Common myeloid progenitor, CD34-positive (primary cell): ENCODE measurements around the gene TTLL4.
"Not testable (repeated sequence)": the region's sequence is repeated elsewhere in the genome, so short reads cannot be mapped to it uniquely, and the experiment has no call there.

Source experiments
- CTCF ChIA-PET: fragments of 350-600 bp; sonication (Branson Sonifier 250); formaldehyde crosslinking; loops from one replicate; lab custom pipeline; 2021; ENCODE audit warnings: antibody characterized with exemption; lab: Charles Lee
- POLR2A ChIA-PET: fragments of 350-600 bp; sonication (Branson Sonifier 250); formaldehyde crosslinking; loops from one replicate; lab custom pipeline; 2021; ENCODE audit warnings: antibody characterized with exemption; lab: Charles Lee
- DNase-seq, 3 donors: peaks; one replicate each; pipeline versions ENCODE4 v3.0.0 to v3.0.0-alpha.2; 2013
- H3K27ac ChIP-seq, 2 experiments: 1 replicate in 1 of 2; 2 replicates in 1 of 2; pipeline ENCODE4 v1.7.0; 2013; ENCODE audit warnings: inconsistent platforms in 2 of 2, low read length in 2 of 2, mild to moderate bottlenecking in 2 of 2, low read depth in 1 of 2, moderate library complexity in 1 of 2; ENCODE audit not compliant: severe bottlenecking in 2 of 2, insufficient read depth in 1 of 2, poor library complexity in 1 of 2
- H3K27me3 ChIP-seq, 5 experiments: replicated peaks in 2 of 5; 1 replicate in 3 of 5; 2 replicates in 2 of 5; pipeline versions ENCODE4 v1.6.1 to v1.7.0; 2013; ENCODE audit warnings: low read length in 4 of 5, mild to moderate bottlenecking in 2 of 5, moderate library complexity in 2 of 5, inconsistent platforms in 1 of 5; ENCODE audit not compliant: insufficient read depth in 5 of 5, control insufficient read depth in 4 of 5
- H3K36me3 ChIP-seq, 4 experiments: 1 replicate in 2 of 4; 2 replicates in 2 of 4; pipeline versions ENCODE4 v1.6.1 to v1.7.0; 2013; ENCODE audit warnings: low read length in 3 of 4, control low read depth in 1 of 4, mild to moderate bottlenecking in 1 of 4; ENCODE audit not compliant: control insufficient read depth in 4 of 4, insufficient read depth in 4 of 4
- H3K4me1 ChIP-seq, 4 experiments: 1 replicate in 3 of 4; 2 replicates in 1 of 4; pipeline versions ENCODE4 v1.6.1 to v1.7.1; 2013; ENCODE audit warnings: low read length in 3 of 4, mild to moderate bottlenecking in 3 of 4, control low read depth in 1 of 4, inconsistent platforms in 1 of 4, moderate library complexity in 1 of 4; ENCODE audit not compliant: control insufficient read depth in 4 of 4, insufficient read depth in 4 of 4; ENCODE audit errors: control extremely low read depth in 1 of 4
- H3K4me3 ChIP-seq, 7 experiments: 1 replicate in 4 of 7; 2 replicates in 3 of 7; pipeline versions ENCODE4 v1.5.1 to v1.7.0; 2013; ENCODE audit warnings: mild to moderate bottlenecking in 7 of 7, low read length in 6 of 7, moderate library complexity in 6 of 7, inconsistent platforms in 2 of 7, low read depth in 2 of 7, control low read depth in 1 of 7; ENCODE audit not compliant: insufficient read depth in 4 of 7, control insufficient read depth in 1 of 7; ENCODE audit errors: extremely low read depth in 1 of 7
- H3K9me3 ChIP-seq, 5 experiments: 1 replicate in 4 of 5; 2 replicates in 1 of 5; pipeline versions ENCODE4 v1.6.1 to v1.7.1; 2013; ENCODE audit warnings: low read length in 4 of 5, mild to moderate bottlenecking in 2 of 5, inconsistent platforms in 1 of 5, low read depth in 1 of 5, moderate library complexity in 1 of 5; ENCODE audit not compliant: control insufficient read depth in 4 of 5, insufficient read depth in 2 of 5; ENCODE audit errors: control extremely low read depth in 1 of 5
- WGBS: methylation state at CpG from one replicate; pipeline ENCODE4 v1.1.5; 2013; ENCODE audit not compliant: insufficient coverage; 5-methylcytosine and 5-hydroxymethylcytosine counted together

The TTLL4 gene

DNA sequence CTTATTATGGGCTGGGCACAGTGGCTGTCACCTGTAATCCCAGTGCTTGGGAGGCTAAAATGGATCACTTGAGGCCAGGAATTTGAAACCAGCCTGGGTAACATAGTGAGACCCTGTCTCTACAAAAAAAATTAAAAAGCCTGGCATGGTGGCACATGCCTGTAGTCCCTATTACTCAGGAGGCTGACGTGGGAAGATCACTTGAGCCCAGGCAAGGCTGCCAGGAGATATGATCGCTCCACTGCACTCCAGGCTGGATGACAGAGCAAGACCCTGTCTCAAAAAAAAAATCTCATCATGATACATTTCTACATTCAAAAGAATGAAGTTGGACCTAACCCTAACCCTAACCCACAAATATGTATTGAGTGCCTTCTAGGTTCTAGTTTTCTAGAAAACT lies 51.2 kb downstream of the TTLL4 start:
- Histone ChIP-seq H3K27ac (no peak overlapping the region), H3K9me3 (no peaks in the 10 kb centered on the region), H3K36me3 (peaks cover 0 to 4% (median 2%) of the 10 kb centered on the region in 4 experiments), H3K27me3 (no peaks in the 10 kb centered on the region), H3K4me3 (no peak overlapping the region), H3K4me1 (no peaks in the 10 kb centered on the region)
- 100% methylated on average over 1 of the region's 2 CpGs for WGBS
- DNase-seq, result no peak
- CTCF ChIA-PET, result no interaction called here
- POLR2A ChIA-PET, result interaction anchor here (0.7 kb wide), 1 partner anchor 12 kb away, joined by 6 read pairs; no protein-coding TSS in a partner anchor

DNA sequence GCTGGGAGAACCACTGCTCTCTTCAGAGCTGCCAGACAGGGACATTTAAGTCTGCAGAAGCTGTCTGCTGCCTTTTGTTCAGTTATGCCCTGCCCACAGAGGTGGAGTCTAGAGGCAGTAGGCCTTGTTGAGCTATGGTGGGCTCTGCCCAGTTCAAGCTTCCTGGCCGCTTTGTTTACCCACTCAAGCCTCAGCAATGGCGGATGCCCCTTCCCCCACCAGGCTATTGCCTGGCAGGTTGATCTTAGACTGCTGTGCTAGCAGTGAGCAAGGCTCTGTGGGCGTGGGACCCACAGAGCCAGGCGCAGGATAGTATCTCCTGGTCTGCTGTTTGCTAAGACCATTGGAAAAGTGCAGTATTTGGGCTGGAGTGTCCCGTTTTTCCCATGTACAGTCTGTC lies 62.1 kb downstream of the TTLL4 start:
- H3K9me3 ChIP-seq, result peaks cover 0 to 18% (median 5%) of the 10 kb centered on the region in 5 experiments
- H3K36me3 ChIP-seq, POLR2A ChIA-PET, H3K27me3 ChIP-seq, H3K4me1 ChIP-seq, DNase-seq, H3K27ac ChIP-seq, H3K4me3 ChIP-seq: not testable (repeated sequence)
- CTCF ChIA-PET, result interaction anchor here (1.1 kb wide), 1 partner anchor 127 kb away, joined by 3 read pairs; no protein-coding TSS in a partner anchor
- 93% methylated on average over 4 of the region's 5 CpGs for WGBS

DNA sequence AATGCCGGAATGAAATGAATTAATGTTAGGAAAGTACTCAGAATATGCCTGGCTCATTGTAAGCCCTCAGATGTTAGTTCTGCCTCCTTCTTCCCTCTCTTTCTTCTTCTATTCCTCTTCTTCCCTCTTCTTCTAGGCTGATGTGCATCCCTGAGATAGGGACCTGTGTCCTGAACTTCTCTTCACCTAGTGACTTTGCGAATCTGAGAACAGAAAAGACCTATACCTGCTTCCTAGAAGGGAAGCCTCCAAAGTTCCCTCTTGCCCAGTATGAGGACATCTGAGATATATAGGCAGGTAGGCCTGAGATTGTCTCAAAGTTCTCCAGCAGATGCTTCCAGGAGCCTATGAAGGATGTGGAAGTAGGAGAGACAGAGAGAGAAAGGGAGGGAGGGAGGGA lies 63.2 kb downstream of the TTLL4 start:
- no peaks in the 10 kb centered on the region for H3K4me1 ChIP-seq
- H3K4me3 ChIP-seq, result no peak overlapping the region
- H3K27ac ChIP-seq, result no peak overlapping the region
- ChIA-PET POLR2A (no interaction called here), CTCF (interaction anchor here (1.0 kb wide), 1 partner anchor 11 kb away, joined by 3 read pairs; no protein-coding TSS in a partner anchor)
- H3K36me3 ChIP-seq, result no peaks in the 10 kb centered on the region
- 100% methylated on average over 1 of the region's 2 CpGs for whole genome bisulfite sequencing
- H3K9me3 ChIP-seq, result peaks cover 0 to 21% (median 8%) of the 10 kb centered on the region in 5 experiments
- peaks cover 0 to 12% (median under 1%) of the 10 kb centered on the region in 5 experiments for H3K27me3 ChIP-seq
- DNase-seq, result no peak

DNA sequence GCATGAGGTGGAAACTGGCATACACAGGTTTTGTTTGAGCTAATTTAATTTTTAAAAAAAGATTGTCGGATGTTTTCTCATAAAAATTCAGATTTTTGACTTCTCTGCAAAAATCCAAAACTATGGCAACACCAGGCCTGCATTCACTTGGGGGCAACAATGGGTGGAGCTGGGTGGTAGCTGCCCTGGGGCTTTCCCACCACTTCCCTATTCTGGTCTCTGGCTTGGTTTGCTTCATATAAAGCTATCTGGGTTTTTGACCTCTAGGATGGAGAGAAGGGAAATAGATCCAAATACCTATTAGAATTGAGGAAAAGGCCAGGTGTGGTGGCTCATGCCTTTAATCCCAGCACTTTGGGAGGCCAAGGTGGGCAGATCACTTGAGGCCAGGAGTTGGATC lies 65.9 kb downstream of the TTLL4 start:
- no CpG with 5 or more reads among the region's 1 CpG for WGBS
- H3K36me3 ChIP-seq, result no peaks in the 10 kb centered on the region
- ChIA-PET POLR2A (no interaction called here), CTCF (no interaction called here)
- DNase-seq, result no peak
- H3K27me3 ChIP-seq, result peaks cover 6 to 28% (median 12%) of the 10 kb centered on the region in 5 experiments
- H3K27ac ChIP-seq, result no peak overlapping the region
- no peak overlapping the region for H3K4me3 ChIP-seq
- H3K9me3 ChIP-seq, result peaks cover 0 to 21% (median 8%) of the 10 kb centered on the region in 5 experiments
- H3K4me1 ChIP-seq, result peaks cover 2 to 6% (median 3%) of the 10 kb centered on the region in 4 experiments

DNA sequence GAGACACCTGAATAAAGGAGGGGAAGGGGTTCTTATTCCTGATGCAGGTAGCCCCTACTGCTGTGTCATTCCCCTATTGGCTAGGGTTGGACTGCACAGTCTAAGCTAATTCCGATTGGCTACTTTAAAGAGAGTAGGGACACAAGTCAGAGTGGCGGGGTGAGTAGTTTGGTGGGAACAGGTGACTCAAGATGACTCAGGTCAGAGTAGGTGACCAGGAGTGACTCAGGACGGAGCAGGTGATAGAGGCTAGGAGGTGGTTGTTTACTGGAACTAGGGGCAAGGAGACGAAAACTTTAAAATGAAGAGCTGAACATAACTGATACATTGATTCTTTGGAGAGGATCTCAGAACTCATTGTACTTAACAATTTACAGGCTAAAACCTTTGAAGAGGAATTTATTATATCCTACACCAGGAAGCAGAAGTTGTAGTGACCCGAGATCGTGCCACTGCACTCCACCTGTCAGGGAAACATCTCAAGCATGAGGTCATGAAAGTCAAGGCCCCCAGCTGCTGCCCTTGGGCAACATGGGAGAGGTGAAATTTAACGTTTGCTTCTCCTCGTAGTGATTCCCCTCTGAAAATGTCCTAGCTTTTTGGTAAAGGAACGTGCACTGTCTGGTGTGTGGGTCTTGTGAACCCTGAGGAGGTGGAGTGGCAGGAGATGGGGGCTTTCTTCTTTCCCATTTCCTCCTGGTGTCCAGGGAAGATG lies 66.8 kb downstream of the TTLL4 start:
- POLR2A ChIA-PET, result no interaction called here
- CTCF ChIA-PET, result no interaction called here

DNA sequence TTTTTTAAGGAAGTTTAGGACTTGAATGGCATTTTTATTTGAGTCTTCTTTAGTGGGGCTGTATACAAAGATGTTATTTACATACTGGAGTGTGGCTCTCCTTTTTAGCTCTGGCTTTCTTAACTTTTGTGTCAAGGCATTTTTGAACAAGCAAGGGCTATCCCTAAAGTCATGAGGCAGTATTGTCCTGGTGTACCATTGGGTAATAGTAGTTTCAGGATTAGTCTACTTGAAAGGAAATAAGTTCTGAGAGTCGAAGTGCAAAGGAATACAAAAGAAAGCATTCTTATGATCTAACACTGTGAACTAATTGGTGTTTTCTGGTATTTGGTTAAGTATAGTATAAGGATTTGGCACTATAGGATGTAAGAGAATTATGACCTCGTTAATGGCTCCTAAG lies 69.4 kb downstream of the TTLL4 start:
- no peak overlapping the region for H3K4me3 ChIP-seq
- H3K27me3 ChIP-seq, result peaks cover 20 to 57% (median 28%) of the 10 kb centered on the region in 5 experiments
- no peak for DNase-seq
- H3K36me3 ChIP-seq, result no peaks in the 10 kb centered on the region
- H3K4me1 ChIP-seq, result peaks cover 4 to 14% (median 9%) of the 10 kb centered on the region in 4 experiments
- ChIA-PET CTCF (no interaction called here), POLR2A (no interaction called here)
- peaks cover 0 to 21% (median 7%) of the 10 kb centered on the region in 5 experiments for H3K9me3 ChIP-seq
- 100% methylated on average over 1 of the region's 2 CpGs for WGBS
- H3K27ac ChIP-seq, result no peak overlapping the region

More for the DNA sequence above, 66.8 kb downstream of the TTLL4 start:
- peaks cover 4 to 14% (median 9%) of the 10 kb centered on the region in 4 experiments for H3K4me1 ChIP-seq
- no peak for DNase-seq
- WGBS, result 91% methylated on average over 5 of the region's 9 CpGs
- H3K36me3 ChIP-seq, result no peaks in the 10 kb centered on the region
- H3K9me3 ChIP-seq, result peaks cover 0 to 21% (median 8%) of the 10 kb centered on the region in 5 experiments
- peaks cover 10 to 38% (median 14%) of the 10 kb centered on the region in 5 experiments for H3K27me3 ChIP-seq
- no peak overlapping the region for H3K4me3 ChIP-seq
- no peak overlapping the region for H3K27ac ChIP-seq
